HG03378 (cell line): Measurements from ENCODE around the gene TBC1D5.
"Not testable (repeated sequence)": the region's sequence is repeated elsewhere in the genome, so short reads cannot be mapped to it uniquely, and the experiment has no call there.

Experiments
- ATAC-seq: cut with Tn5 transposase; IDR thresholded peaks from one replicate; pipeline ENCODE4 v1.9.1; 2021; ENCODE audit warnings: mild to moderate bottlenecking, moderate library complexity; ENCODE audit not compliant: unreplicated experiment

TBC1D5 gene

GRCh38 chr3:17655743-17656142 is 86.7 kb downstream of the TBC1D5 start:
- ATAC-seq = peak; percentile 46

- not testable (repeated sequence) for ATAC-seq
Measured at GRCh38 chr3:17649748-17650147, 92.7 kb downstream of the TBC1D5 start.

- ATAC-seq = not testable (repeated sequence)
Measured at GRCh38 chr3:17648630-17649355, 93.6 kb downstream of the TBC1D5 start.

- no peak for ATAC-seq
Measured at GRCh38 chr3:17645074-17645698, 97.2 kb downstream of the TBC1D5 start.

- ATAC-seq = no peak
Measured at GRCh38 chr3:17643691-17644090, 98.7 kb downstream of the TBC1D5 start.

- no peak for ATAC-seq
Measured at GRCh38 chr3:17642474-17642873, 100.0 kb downstream of the TBC1D5 start.

- no peak for ATAC-seq
Measured at GRCh38 chr3:17640466-17640865, 102.0 kb downstream of the TBC1D5 start.

- no peak for ATAC-seq
Measured at GRCh38 chr3:17639765-17640164, 102.7 kb downstream of the TBC1D5 start.

- ATAC-seq = no peak
Measured at GRCh38 chr3:17639257-17639656, 103.2 kb downstream of the TBC1D5 start.

GRCh38 chr3:17638356-17638755 is 104.1 kb downstream of the TBC1D5 start:
- no peak for ATAC-seq

GRCh38 chr3:17635675-17636074 is 106.8 kb downstream of the TBC1D5 start:
- ATAC-seq = not testable (repeated sequence)

- no peak for ATAC-seq
Measured at GRCh38 chr3:17634964-17635363, 107.5 kb downstream of the TBC1D5 start.

- ATAC-seq = no peak
Measured at GRCh38 chr3:17634201-17634600, 108.2 kb downstream of the TBC1D5 start.

GRCh38 chr3:17632401-17633100 is 109.9 kb downstream of the TBC1D5 start:
- peak; percentile 61 for ATAC-seq

- ATAC-seq = no peak
Measured at GRCh38 chr3:17631609-17632008, 110.8 kb downstream of the TBC1D5 start.

GRCh38 chr3:17629400-17629799 is 113.0 kb downstream of the TBC1D5 start:
- no peak for ATAC-seq

GRCh38 chr3:17626395-17626794 is 116.0 kb downstream of the TBC1D5 start:
- ATAC-seq = no peak

GRCh38 chr3:17625133-17625532 is 117.3 kb downstream of the TBC1D5 start:
- ATAC-seq = no peak

- no peak for ATAC-seq
Measured at GRCh38 chr3:17623464-17623863, 119.0 kb downstream of the TBC1D5 start.

- no peak for ATAC-seq
Measured at GRCh38 chr3:17619968-17620367, 122.5 kb downstream of the TBC1D5 start.

GRCh38 chr3:17613017-17613416 is 129.4 kb downstream of the TBC1D5 start:
- ATAC-seq = not testable (repeated sequence)

- no peak for ATAC-seq
Measured at GRCh38 chr3:17607905-17608304, 134.5 kb downstream of the TBC1D5 start.
